Stimulated activated CD4-positive, alpha-beta T cell treated with anti-CD3 and anti-CD28 coated beads, Interleukin-4, amount 100 ng/mL, for 48 hours (primary cell): ENCODE results near the gene NKD2.
"Not testable (repeated sequence)": the region's sequence is repeated elsewhere in the genome, so short reads cannot be mapped to it uniquely, and the experiment has no call there.

Experiments
- DNase-seq, 2 donors: peaks; one replicate each; pipeline ENCODE4 v3.0.0-alpha.2; 2020; ENCODE audit warnings: low read depth in 2 of 2

NKD2 gene

GRCh38 chr5:1000329-1000728 lies 8.3 kb upstream of the NKD2 start:
- no peak for DNase-seq

GRCh38 chr5:1000831-1001230 lies 7.8 kb upstream of the NKD2 start:
- not testable (repeated sequence) for DNase-seq

GRCh38 chr5:1001406-1002270 lies 7.0 kb upstream of the NKD2 start:
- DNase-seq = no peak

DNA sequence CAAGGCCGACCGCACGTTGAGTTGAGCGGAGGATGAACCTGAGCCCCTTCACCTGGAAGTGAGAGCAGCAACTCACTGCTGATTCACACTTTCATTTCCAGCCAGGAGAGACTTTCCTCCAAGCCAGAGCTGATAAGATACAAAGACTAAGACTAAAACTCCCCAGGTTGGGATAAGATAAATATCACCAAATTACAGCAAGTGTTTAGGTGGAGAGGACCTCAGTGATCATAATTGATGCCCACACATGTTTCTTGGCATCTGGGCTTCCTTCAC lies 6.4 kb upstream of the NKD2 start:
- no peak for DNase-seq

- DNase-seq = no peak
These were observed 5.8 kb upstream of the NKD2 start for GRCh38 chr5:1002836-1003235.

DNA sequence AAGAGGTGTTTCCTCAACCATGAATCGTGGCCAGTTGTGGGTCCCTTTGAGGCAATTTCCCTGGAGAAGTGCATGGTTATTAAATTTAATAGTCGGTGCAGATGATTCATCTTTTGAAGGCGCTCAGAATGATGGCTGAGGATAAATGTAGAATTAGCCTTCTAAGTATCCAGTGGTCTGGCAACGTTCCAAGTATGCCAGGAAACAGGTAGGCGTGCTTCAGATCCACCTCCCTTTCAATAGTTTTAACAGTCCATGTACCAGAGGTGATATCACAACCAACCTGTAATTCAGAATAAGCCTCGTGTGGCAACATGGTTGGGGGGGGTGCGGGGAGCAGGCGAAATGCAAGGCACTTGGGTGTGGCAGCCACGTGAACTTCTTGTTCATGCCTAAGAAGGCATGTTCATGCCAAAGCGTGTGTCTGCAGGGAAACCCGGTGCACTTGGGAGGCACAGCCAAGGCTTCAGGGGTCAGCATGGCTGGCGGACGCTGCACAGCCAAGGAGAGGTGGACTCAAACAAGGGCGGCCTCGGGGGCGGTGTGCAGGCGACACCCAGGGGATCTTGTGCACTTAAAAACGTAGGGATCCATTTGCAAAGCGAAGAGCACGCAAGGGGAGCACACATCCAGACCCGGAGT lies 5.2 kb upstream of the NKD2 start:
- DNase-seq = no peak

GRCh38 chr5:1004461-1005248 lies 3.9 kb upstream of the NKD2 start:
- DNase-seq = peak in 1 of 2 donors; percentile 32

DNA sequence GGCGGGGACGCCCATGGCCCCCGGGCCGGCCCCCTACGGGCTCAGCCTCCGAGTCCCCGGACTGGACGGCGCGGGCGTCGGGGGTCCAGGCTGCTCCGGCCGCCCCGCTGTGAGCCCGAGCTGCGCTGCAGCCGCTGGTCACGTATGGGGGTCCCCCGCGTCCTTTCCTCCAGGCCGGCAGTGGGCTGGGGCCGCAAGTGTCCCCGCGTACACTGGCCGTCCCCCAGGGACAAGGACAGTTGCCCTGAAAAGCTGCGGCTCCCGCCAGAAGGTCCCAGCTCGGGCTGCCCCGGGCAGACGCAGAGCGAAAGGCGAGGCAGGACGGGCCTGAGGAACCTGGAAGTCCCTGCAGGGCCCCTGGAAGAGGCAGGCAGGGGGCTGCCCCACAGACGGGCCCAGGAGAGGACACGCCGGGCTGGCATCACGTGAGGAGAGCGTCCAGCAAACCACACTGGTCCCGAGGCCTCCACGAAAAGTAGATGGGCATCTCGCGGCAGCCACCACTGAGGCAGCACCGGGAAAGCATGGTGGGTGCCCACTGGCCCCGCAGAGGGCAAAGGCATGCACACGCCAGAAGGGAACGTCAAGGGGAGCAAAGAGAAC lies 3.3 kb upstream of the NKD2 start:
- no peak for DNase-seq

- DNase-seq = no peak
These were observed 2.5 kb upstream of the NKD2 start for GRCh38 chr5:1005904-1006655.

DNA sequence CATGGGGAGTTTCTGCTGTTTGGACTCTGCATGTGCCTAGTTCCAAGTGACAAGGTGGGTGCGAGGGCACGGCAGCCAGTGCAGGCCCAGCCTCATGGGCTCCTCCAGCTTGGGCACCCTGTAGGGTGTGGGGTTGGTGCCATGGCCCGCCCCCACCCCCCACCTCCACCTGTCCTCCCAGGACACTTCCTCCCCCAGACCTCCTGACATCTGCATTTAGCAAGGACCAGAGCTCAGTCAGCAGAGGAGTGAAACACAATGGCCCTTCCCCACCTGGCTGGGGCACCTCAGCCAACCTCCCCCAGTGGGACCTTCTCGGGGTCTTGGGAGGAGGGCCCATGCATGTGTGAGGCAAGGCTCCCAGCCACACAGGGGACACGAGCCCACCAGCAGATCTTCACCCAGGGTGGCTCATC lies 1.9 kb upstream of the NKD2 start:
- DNase-seq = no peak

GRCh38 chr5:1007221-1007680 lies 1.4 kb upstream of the NKD2 start:
- DNase-seq = no peak

GRCh38 chr5:1007681-1008450 lies 736 bp upstream of the NKD2 start:
- no peak for DNase-seq

- no peak for DNase-seq
These were observed 968 bp downstream of the NKD2 start for GRCh38 chr5:1009359-1010180.

DNA sequence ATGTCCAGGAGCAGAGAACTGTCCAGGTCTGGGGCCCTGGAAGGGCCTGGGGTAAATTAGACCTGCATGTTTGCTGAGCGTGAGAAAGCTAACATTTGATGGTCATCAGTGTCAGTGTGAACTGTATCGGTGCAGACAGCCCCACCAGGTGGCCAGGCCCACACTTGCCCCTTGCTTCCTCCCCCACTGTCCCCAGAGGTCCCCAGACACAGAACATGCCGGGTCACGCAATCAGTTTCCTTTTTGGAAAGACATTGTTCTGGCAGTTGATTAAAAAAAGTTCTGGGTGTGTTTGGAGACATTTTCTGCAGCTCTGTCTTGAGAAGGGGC lies 1.5 kb downstream of the NKD2 start:
- no peak for DNase-seq

- no peak for DNase-seq
These were observed 2.0 kb downstream of the NKD2 start for GRCh38 chr5:1010641-1011046.

- peak; percentile 43 to 49 for DNase-seq
These were observed 2.6 kb downstream of the NKD2 start for GRCh38 chr5:1011226-1011631.

GRCh38 chr5:1011741-1012312 lies 3.2 kb downstream of the NKD2 start:
- no peak for DNase-seq

GRCh38 chr5:1012313-1012841 lies 3.8 kb downstream of the NKD2 start:
- DNase-seq = no peak

GRCh38 chr5:1012900-1013237 lies 4.3 kb downstream of the NKD2 start:
- no peak for DNase-seq
